ENCODE data around the gene MMP23B.
A peak's percentile ranks its signal among the peaks of the same experiment; 100 is the strongest.

The MMP23B gene

GRCh38 chr1:1602968-1603506, 28.9 kb upstream of the MMP23B start:
- no peak for DNase-seq

- DNase-seq, result no peak
Measured at GRCh38 chr1:1603671-1604373, 28.2 kb upstream of the MMP23B start.

GRCh38 chr1:1604374-1605033, 27.5 kb upstream of the MMP23B start:
- no peak for DNase-seq

- no peak for DNase-seq
Measured at GRCh38 chr1:1605034-1605591, 26.9 kb upstream of the MMP23B start.

- DNase-seq, result no peak
Measured at GRCh38 chr1:1605724-1606123, 26.2 kb upstream of the MMP23B start.

GRCh38 chr1:1606232-1606631, 25.7 kb upstream of the MMP23B start:
- DNase-seq, result no peak

- no peak for DNase-seq
Measured at GRCh38 chr1:1609822-1610485, 22.0 kb upstream of the MMP23B start.

GRCh38 chr1:1610796-1611195, 21.2 kb upstream of the MMP23B start:
- DNase-seq, result no peak

- DNase-seq, result no peak
Measured at GRCh38 chr1:1612104-1612400, 19.9 kb upstream of the MMP23B start.

- no peak for DNase-seq
Measured at GRCh38 chr1:1613509-1614082, 18.4 kb upstream of the MMP23B start.

- DNase-seq, result peak; percentile 61 to 73
Measured at GRCh38 chr1:1614204-1614953, 17.6 kb upstream of the MMP23B start.

- DNase-seq, result no peak
Measured at GRCh38 chr1:1614954-1615255, 17.1 kb upstream of the MMP23B start.

- DNase-seq, result peak; percentile 98 to 99
Measured at GRCh38 chr1:1615256-1616044, 16.5 kb upstream of the MMP23B start, which contains the start of gene MIB2. Gene MIB2 (plus strand): TSS chr1:1615500. CDS start chr1:1623453, 7,953 bp downstream.

GRCh38 chr1:1616045-1616790, 15.8 kb upstream of the MMP23B start:
- peak; percentile 59 to 61 for DNase-seq

- DNase-seq, result no peak
Measured at GRCh38 chr1:1616838-1617237, 15.1 kb upstream of the MMP23B start.

GRCh38 chr1:1617516-1617915, 14.5 kb upstream of the MMP23B start:
- DNase-seq, result no peak

GRCh38 chr1:1617925-1618324, 14.0 kb upstream of the MMP23B start:
- DNase-seq, result no peak

- DNase-seq, result no peak
Measured at GRCh38 chr1:1618396-1619068, 13.4 kb upstream of the MMP23B start.

GRCh38 chr1:1619917-1620361, 12.0 kb upstream of the MMP23B start:
- no peak for DNase-seq

GRCh38 chr1:1620433-1621139, 11.4 kb upstream of the MMP23B start:
- no peak for DNase-seq

Measured in CD4-positive, alpha-beta T cell treated with Interleukin-1 beta for 1 hour (primary cell).